ENCODE results near the gene WDR4.
"Not testable (repeated sequence)": the region's sequence is repeated elsewhere in the genome, so short reads cannot be mapped to it uniquely, and the experiment has no call there.

WDR4 gene

DNA sequence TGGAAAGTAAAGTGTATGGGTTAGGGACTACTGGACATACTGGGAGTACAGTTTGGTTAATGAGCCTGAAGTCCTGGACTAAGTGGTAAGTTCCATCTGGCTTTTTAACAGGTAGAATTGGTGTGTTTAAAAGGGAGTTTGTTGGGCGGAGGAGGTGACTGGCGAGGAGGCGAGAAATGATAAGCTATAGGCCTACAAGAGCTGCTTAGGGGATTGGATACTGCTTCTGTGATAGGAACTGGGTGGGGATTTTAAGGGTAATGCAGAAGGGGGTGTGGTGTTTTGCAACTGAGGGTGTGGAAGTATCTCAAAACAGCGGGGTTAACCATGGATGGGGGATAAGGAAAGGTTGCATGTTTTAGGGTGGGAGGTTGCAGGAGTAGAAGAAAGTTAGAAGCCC lies 42.6 kb upstream of the WDR4 start:
- Histone ChIP-seq H3K36me3 (ENCODE audit: insufficient read depth, low read length) (no peaks in the 10 kb centered on the region; the same call in 1 of the 2 replicates), H3K79me2 (ENCODE audit: insufficient read depth, low read length) (no peaks in the 10 kb centered on the region), H3K4me3 (ENCODE audit: low read depth, low read length, poor library complexity, severe bottlenecking) (no peak overlapping the region), H4K20me1 (ENCODE audit: insufficient read depth, low read length) (no peaks in the 10 kb centered on the region), H3K27ac (ENCODE audit: low read depth, low read length, poor library complexity, severe bottlenecking) (no peak overlapping the region), H2AFZ (ENCODE audit: low read length) (no peak overlapping the region), H3K4me1 (ENCODE audit: insufficient read depth, low read length, severe bottlenecking) (peaks cover 18% of the 10 kb centered on the region), H3K9me3 (ENCODE audit: low read length) (no peaks in the 10 kb centered on the region), H3K27me3 (ENCODE audit: insufficient read depth, low read length) (no peaks in the 10 kb centered on the region), H3K9me2 (ENCODE audit: low read depth, low read length) (no peaks in the 10 kb centered on the region), H3F3A (ENCODE audit: insufficient read depth, low read length) (no peaks in the 10 kb centered on the region), H3K9ac (ENCODE audit: low read length) (no peak overlapping the region), H3K4me2 (ENCODE audit: low read length) (no peak overlapping the region)
- TF ChIP-seq, protein P1, sequence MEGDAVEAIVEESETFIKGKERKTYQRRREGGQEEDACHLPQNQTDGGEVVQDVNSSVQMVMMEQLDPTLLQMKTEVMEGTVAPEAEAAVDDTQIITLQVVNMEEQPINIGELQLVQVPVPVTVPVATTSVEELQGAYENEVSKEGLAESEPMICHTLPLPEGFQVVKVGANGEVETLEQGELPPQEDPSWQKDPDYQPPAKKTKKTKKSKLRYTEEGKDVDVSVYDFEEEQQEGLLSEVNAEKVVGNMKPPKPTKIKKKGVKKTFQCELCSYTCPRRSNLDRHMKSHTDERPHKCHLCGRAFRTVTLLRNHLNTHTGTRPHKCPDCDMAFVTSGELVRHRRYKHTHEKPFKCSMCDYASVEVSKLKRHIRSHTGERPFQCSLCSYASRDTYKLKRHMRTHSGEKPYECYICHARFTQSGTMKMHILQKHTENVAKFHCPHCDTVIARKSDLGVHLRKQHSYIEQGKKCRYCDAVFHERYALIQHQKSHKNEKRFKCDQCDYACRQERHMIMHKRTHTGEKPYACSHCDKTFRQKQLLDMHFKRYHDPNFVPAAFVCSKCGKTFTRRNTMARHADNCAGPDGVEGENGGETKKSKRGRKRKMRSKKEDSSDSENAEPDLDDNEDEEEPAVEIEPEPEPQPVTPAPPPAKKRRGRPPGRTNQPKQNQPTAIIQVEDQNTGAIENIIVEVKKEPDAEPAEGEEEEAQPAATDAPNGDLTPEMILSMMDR (IDR thresholded peaks at IDR 0.05; ENCODE audit: low read length) = no peak
- no peak for TF ChIP-seq EZH2 (IDR thresholded peaks at IDR 0.05; ENCODE audit: borderline replicate concordance, low read length)

DNA sequence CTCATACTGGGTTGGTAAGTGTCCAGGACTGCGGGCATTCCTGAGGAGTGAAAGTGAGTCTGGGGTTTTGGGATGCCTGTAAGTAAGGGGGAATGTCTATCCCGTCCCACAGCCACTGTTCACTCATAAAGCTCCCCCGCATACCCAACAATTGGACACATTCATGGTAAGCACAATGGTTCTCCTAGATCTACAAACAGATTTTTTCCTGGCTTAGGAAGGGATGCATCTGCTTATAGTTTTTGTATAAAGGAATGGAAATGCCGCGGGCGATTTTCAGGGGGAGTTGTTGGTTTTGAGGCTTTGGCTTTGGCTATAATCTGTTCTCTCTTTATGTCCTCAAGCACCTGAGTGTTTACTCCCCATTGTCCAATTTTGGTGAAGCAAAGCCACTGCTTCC lies 39.0 kb upstream of the WDR4 start:
- Histone ChIP-seq H3K4me1 (ENCODE audit: insufficient read depth, low read length, severe bottlenecking) (no peaks in the 10 kb centered on the region), H4K20me1 (ENCODE audit: insufficient read depth, low read length) (no peaks in the 10 kb centered on the region), H3K9me3 (ENCODE audit: low read length) (no peaks in the 10 kb centered on the region), H3K27ac (ENCODE audit: low read depth, low read length, poor library complexity, severe bottlenecking) (no peak overlapping the region), H2AFZ (ENCODE audit: low read length) (no peak overlapping the region), H3K9me2 (ENCODE audit: low read depth, low read length) (no peaks in the 10 kb centered on the region), H3K79me2 (ENCODE audit: insufficient read depth, low read length) (no peaks in the 10 kb centered on the region), H3F3A (ENCODE audit: insufficient read depth, low read length) (no peaks in the 10 kb centered on the region), H3K4me2 (ENCODE audit: low read length) (no peak overlapping the region), H3K9ac (ENCODE audit: low read length) (no peak overlapping the region), H3K27me3 (ENCODE audit: insufficient read depth, low read length) (no peaks in the 10 kb centered on the region), H3K4me3 (ENCODE audit: low read depth, low read length, poor library complexity, severe bottlenecking) (no peak overlapping the region), H3K36me3 (ENCODE audit: insufficient read depth, low read length) (no peaks in the 10 kb centered on the region; the same call in 1 of the 2 replicates)
- no peak for TF ChIP-seq EZH2 (IDR thresholded peaks at IDR 0.05; ENCODE audit: borderline replicate concordance, low read length)
- TF ChIP-seq, protein P1 (IDR thresholded peaks at IDR 0.05; ENCODE audit: low read length) = no peak

DNA sequence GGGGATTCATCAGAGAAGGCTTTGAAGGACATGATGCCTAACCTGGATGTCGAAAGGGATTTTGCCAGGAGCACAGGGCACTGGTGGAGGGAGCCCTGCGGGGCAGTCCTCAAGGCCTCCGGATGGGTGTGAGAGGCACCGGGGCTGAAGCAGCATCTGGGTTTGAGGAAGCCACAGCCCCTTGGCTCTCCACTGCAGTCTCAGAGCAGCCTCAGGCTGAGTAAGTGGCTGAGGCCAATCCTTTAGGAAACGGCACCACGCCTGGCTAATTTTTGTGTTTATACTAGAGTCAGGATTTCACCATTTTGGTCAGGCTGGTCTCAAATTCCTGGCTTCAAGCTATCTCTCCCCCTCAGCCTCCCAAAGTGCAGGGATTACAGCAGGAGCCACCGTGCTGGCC lies 34.1 kb upstream of the WDR4 start:
- Histone ChIP-seq H3K4me3 (ENCODE audit: low read depth, low read length, poor library complexity, severe bottlenecking) (no peak overlapping the region), H3F3A (ENCODE audit: insufficient read depth, low read length) (no peaks in the 10 kb centered on the region), H3K4me2 (ENCODE audit: low read length) (no peak overlapping the region), H3K9ac (ENCODE audit: low read length) (no peak overlapping the region), H3K9me2 (ENCODE audit: low read depth, low read length) (no peaks in the 10 kb centered on the region), H3K79me2 (ENCODE audit: insufficient read depth, low read length) (no peaks in the 10 kb centered on the region), H3K27me3 (ENCODE audit: insufficient read depth, low read length) (no peaks in the 10 kb centered on the region), H3K4me1 (ENCODE audit: insufficient read depth, low read length, severe bottlenecking) (no peaks in the 10 kb centered on the region), H4K20me1 (ENCODE audit: insufficient read depth, low read length) (no peaks in the 10 kb centered on the region), H3K36me3 (ENCODE audit: insufficient read depth, low read length) (peaks cover 25% of the 10 kb centered on the region), H3K9me3 (ENCODE audit: low read length) (no peaks in the 10 kb centered on the region), H2AFZ (ENCODE audit: low read length) (no peak overlapping the region), H3K27ac (ENCODE audit: low read depth, low read length, poor library complexity, severe bottlenecking) (no peak overlapping the region)
- TF ChIP-seq, protein P1 (IDR thresholded peaks at IDR 0.05; ENCODE audit: low read length) = no peak
- no peak for TF ChIP-seq EZH2 (IDR thresholded peaks at IDR 0.05; ENCODE audit: borderline replicate concordance, low read length)

DNA sequence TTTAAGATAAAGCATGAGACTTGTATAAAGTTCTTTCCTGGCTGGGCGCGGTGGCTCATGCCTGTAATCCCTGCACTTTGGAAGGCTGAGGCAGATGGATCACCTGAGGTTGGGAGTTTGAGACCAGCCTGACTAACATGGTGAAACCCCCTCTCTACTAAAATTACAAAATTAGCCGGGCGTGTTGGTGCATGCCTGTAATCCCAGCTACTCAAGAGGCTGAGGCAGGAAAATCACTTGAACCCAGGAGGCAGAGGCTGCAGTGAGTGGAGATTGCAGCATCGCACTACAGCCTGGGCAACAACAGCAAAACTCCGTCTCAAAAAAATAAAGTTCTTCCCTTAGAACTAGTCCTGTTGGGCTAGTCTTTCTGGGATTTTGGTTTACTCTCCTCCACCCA lies 32.6 kb upstream of the WDR4 start:
- H3K9ac ChIP-seq (ENCODE audit: low read length); H4K20me1 ChIP-seq (ENCODE audit: insufficient read depth, low read length); H3K4me1 ChIP-seq (ENCODE audit: insufficient read depth, low read length, severe bottlenecking); H3K4me2 ChIP-seq (ENCODE audit: low read length); H3F3A ChIP-seq (ENCODE audit: insufficient read depth, low read length); H3K27ac ChIP-seq (ENCODE audit: low read depth, low read length, poor library complexity, severe bottlenecking); H3K27me3 ChIP-seq (ENCODE audit: insufficient read depth, low read length); H2AFZ ChIP-seq (ENCODE audit: low read length); H3K4me3 ChIP-seq (ENCODE audit: low read depth, low read length, poor library complexity, severe bottlenecking); H3K9me2 ChIP-seq (ENCODE audit: low read depth, low read length); H3K9me3 ChIP-seq (ENCODE audit: low read length); H3K79me2 ChIP-seq (ENCODE audit: insufficient read depth, low read length): not testable (repeated sequence)
- H3K36me3 ChIP-seq (ENCODE audit: insufficient read depth, low read length) = peaks cover 30% of the 10 kb centered on the region

DNA sequence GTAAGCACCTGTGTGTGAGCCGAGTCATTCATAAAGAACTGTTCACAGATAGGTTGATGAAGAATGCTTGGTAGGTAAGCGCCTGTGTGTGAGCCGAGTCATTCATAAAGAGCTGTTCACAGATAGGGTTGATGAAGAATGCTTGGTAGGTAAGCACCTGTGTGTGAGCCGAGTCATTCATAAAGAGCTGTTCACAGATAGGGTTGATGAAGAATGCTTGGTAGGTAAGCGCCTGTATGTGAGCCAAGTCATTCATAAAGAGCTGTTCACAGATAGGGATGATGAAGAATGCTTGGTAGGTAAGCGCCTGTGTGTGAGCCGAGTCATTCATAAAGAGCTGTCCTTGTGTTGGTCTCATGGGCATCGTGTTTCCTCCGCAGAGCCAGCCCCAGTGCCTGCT lies 29.1 kb upstream of the WDR4 start:
- H3F3A ChIP-seq (ENCODE audit: insufficient read depth, low read length); H3K9ac ChIP-seq (ENCODE audit: low read length); H3K9me3 ChIP-seq (ENCODE audit: low read length); H3K9me2 ChIP-seq (ENCODE audit: low read depth, low read length); H3K4me2 ChIP-seq (ENCODE audit: low read length); H3K4me1 ChIP-seq (ENCODE audit: insufficient read depth, low read length, severe bottlenecking); H3K27me3 ChIP-seq (ENCODE audit: insufficient read depth, low read length); H3K4me3 ChIP-seq (ENCODE audit: low read depth, low read length, poor library complexity, severe bottlenecking); H2AFZ ChIP-seq (ENCODE audit: low read length); H3K79me2 ChIP-seq (ENCODE audit: insufficient read depth, low read length); H4K20me1 ChIP-seq (ENCODE audit: insufficient read depth, low read length); H3K27ac ChIP-seq (ENCODE audit: low read depth, low read length, poor library complexity, severe bottlenecking): not testable (repeated sequence)
- H3K36me3 ChIP-seq (ENCODE audit: insufficient read depth, low read length) = peaks cover 56% of the 10 kb centered on the region
